Thoracic aorta (tissue), 2 donors: ENCODE results near the gene CAMKMT. TPM values are rescaled to one million over a fixed set of nuclear protein-coding genes. Genes with fewer than 3 reads are reported as not detected.

Source experiments
- ATAC-seq: fragments of 150-250 bp; one replicate; pipeline ENCODE4 v1.8.0; 2017; ENCODE audit warnings: low read depth; ENCODE audit not compliant: insufficient number of reproducible peaks, low FRiP score
- DNase-seq: peaks from one replicate; pipeline ENCODE4 v3.0.0-alpha.2; 2020; ENCODE audit warnings: low spot score
- H3K27ac ChIP-seq, 2 donors: fragments of 200-600 bp; sonication (generic); 1 replicate in 1 of 2; 2 replicates in 1 of 2; pipeline ENCODE4 v1.5.1; 2016; ENCODE audit warnings: mild to moderate bottlenecking in 2 of 2, moderate library complexity in 2 of 2
- H3K27me3 ChIP-seq: fragments of 200-600 bp; sonication (generic); replicated peaks from 2 replicates; pipeline ENCODE4 v1.6.0; 2016; ENCODE audit warnings: mild to moderate bottlenecking; ENCODE audit not compliant: insufficient read depth
- H3K36me3 ChIP-seq: fragments of 200-600 bp; sonication (generic); one replicate; pipeline ENCODE4 v1.5.1; 2016
- H3K4me1 ChIP-seq, 2 donors: fragments of 200-600 bp; sonication (generic); 1 replicate in 1 of 2; 2 replicates in 1 of 2; pipeline versions ENCODE4 v1.5.1 to v1.6.0; 2016; ENCODE audit warnings: low read depth in 2 of 2, mild to moderate bottlenecking in 1 of 2; ENCODE audit not compliant: control insufficient read depth in 1 of 2
- H3K4me3 ChIP-seq: fragments of 200-600 bp; sonication (generic); 2 replicates; pipeline ENCODE4 v1.5.1; 2016; ENCODE audit warnings: mild to moderate bottlenecking
- H3K9me3 ChIP-seq: fragments of 200-600 bp; sonication (generic); 2 replicates; pipeline ENCODE4 v1.5.1; 2016
- total RNA-seq, 2 donors: library from RNA; depleted of rRNA; stranded (reverse); fragments of >200 nt; gene quantifications; one replicate each; pipeline versions ENCODE4 v1.1.0 to v1.2.3, GENCODE V29; 2016
- TF ChIP-seq, protein P1 (sequence below): fragments of 200-600 bp; sonication (generic); IDR thresholded peaks from one replicate; pipeline ENCODE4 v1.5.1; 2019; ENCODE audit warnings: antibody characterized with exemption

Gene CAMKMT
- total RNA-seq, 2 donors from 2014 or later, result 4.7 to 11.6 TPM

GRCh38 chr2:44707945-44708660 is 346.4 kb downstream of the CAMKMT start:
- H3K4me3 ChIP-seq, result no peak overlapping the region
- TF ChIP-seq, protein P1, sequence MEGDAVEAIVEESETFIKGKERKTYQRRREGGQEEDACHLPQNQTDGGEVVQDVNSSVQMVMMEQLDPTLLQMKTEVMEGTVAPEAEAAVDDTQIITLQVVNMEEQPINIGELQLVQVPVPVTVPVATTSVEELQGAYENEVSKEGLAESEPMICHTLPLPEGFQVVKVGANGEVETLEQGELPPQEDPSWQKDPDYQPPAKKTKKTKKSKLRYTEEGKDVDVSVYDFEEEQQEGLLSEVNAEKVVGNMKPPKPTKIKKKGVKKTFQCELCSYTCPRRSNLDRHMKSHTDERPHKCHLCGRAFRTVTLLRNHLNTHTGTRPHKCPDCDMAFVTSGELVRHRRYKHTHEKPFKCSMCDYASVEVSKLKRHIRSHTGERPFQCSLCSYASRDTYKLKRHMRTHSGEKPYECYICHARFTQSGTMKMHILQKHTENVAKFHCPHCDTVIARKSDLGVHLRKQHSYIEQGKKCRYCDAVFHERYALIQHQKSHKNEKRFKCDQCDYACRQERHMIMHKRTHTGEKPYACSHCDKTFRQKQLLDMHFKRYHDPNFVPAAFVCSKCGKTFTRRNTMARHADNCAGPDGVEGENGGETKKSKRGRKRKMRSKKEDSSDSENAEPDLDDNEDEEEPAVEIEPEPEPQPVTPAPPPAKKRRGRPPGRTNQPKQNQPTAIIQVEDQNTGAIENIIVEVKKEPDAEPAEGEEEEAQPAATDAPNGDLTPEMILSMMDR, result no peak
- no peak overlapping the region for H3K27ac ChIP-seq
- H3K36me3 ChIP-seq, result no peaks in the 10 kb centered on the region
- H3K4me1 ChIP-seq, result no peaks in the 10 kb centered on the region
- ATAC-seq (no peak), DNase-seq (no peak)
- H3K27me3 ChIP-seq, result no peaks in the 10 kb centered on the region
- H3K9me3 ChIP-seq, result no peaks in the 10 kb centered on the region

DNA sequence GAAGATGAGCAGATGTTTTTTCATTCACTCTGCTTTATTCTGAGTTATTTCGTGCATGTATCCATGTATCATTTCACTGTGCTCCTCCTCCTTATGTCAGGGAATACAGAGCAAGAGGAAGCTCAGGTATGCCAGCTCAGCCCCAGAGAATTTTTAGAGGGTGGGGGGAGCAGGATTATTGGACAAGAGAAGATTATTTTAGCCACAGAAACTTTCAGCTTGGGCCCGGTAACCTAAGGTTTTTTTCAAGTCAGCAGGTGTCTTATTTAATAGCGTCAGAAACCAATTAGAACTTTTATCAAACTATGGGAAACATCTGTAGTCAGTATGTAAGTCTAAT is 346.9 kb downstream of the CAMKMT start:
- Histone ChIP-seq H3K4me1 (no peaks in the 10 kb centered on the region), H3K27ac (no peak overlapping the region), H3K4me3 (no peak overlapping the region), H3K9me3 (no peaks in the 10 kb centered on the region), H3K36me3 (no peaks in the 10 kb centered on the region), H3K27me3 (no peaks in the 10 kb centered on the region)
- ATAC-seq (no peak), DNase-seq (no peak)
- TF ChIP-seq, protein P1, result no peak

DNA sequence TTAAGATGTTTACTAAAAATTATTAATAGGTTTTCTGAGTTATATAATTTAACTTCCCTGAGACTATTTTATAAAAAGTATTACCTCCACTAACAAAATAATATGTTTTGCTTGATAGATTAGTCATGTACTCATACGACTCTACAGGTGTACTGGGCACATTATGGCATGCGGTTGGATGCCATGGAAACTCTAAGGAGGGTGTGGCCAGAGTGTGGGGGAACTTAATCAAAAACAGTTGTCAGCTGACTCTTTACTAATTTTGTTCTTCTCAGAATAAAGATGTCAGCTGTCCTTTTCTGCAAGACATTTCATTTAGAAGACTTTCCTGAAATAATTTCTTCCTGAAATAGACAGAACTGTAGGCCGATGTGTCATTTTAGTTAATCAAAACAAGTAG is 351.4 kb downstream of the CAMKMT start:
- DNase-seq (no peak), ATAC-seq (no peak)
- Histone ChIP-seq H3K4me1 (no peaks in the 10 kb centered on the region), H3K4me3 (no peak overlapping the region), H3K27ac (no peak overlapping the region), H3K27me3 (no peaks in the 10 kb centered on the region), H3K9me3 (no peaks in the 10 kb centered on the region), H3K36me3 (no peaks in the 10 kb centered on the region)
- TF ChIP-seq, protein P1, result no peak

- no peak overlapping the region for H3K4me3 ChIP-seq
- no peaks in the 10 kb centered on the region for H3K9me3 ChIP-seq
- ATAC-seq (no peak), DNase-seq (no peak)
- H3K36me3 ChIP-seq, result no peaks in the 10 kb centered on the region
- H3K27ac ChIP-seq, result no peak overlapping the region
- H3K4me1 ChIP-seq, result no peaks in the 10 kb centered on the region
- TF ChIP-seq, protein P1, result no peak
- H3K27me3 ChIP-seq, result no peaks in the 10 kb centered on the region
Observed at GRCh38 chr2:44715671-44716081, 353.9 kb downstream of the CAMKMT start.

DNA sequence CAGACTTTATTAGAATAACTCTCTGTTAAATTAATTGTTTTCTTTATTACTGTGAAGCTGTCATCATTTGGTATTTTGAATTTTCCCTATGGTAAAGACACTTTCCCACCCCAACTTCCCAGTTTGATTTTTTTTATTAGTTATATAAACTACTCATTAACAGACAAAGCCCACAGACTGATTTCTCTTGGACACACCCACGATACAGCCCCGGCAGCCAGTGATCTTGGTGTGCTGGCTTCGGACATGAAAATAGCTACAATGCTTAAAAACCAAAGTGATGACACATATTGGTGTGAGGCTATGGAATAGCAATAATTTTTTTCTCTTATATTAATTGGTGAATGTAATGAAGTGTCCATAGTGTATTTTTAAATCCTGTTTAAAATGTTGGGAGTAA is 354.4 kb downstream of the CAMKMT start:
- Histone ChIP-seq H3K9me3 (no peaks in the 10 kb centered on the region), H3K27ac (no peak overlapping the region), H3K36me3 (no peaks in the 10 kb centered on the region), H3K4me3 (no peak overlapping the region), H3K4me1 (no peaks in the 10 kb centered on the region), H3K27me3 (no peaks in the 10 kb centered on the region)
- DNase-seq (no peak), ATAC-seq (no peak)
- TF ChIP-seq, protein P1, result no peak
